HG03342 (cell line): ENCODE measurements around the gene HECTD2.
"Not testable (repeated sequence)": the region's sequence is repeated elsewhere in the genome, so short reads cannot be mapped to it uniquely, and the experiment has no call there.

Experiments used
- ATAC-seq: cut with Tn5 transposase; IDR thresholded peaks from one replicate; pipeline ENCODE4 v1.9.1; 2021; ENCODE audit warnings: mild to moderate bottlenecking, moderate library complexity; ENCODE audit not compliant: unreplicated experiment

HECTD2 gene

DNA sequence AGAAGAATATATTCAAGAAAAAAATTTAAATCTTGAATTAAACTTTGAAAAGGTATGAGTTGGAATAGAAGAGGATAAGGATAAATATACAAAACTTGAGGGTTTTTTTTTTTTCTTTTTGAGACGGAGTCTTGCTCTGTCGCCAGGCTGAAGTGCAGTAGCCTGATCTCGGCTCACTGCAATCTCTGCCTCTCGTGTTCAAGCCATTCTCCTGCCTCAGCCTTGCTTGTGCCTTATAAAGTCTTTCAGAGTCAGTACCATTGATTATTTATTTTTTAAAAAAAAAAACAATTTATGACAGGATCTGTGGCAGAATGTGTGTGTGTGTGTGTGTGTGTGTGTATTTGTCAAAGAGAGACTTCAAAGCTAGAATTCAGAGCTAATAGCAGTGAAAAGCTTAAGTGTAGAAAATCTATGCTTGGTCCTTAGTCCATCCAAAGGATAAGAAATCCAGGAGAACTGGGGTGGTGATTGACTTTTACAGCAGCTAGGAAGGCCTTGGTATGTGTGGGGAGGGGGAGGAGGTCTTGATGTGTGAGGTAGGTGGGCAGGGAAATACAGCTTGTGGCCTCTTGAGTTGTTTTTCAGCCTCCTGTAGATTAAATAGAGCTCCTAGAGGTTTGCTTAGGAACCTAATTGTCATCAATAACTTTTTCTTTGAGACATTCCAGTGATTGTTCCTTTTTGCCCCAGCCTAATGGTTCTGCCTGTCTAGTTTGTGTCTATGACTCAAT, 2.4 kb downstream of the HECTD2 start:
- no peak for ATAC-seq

DNA sequence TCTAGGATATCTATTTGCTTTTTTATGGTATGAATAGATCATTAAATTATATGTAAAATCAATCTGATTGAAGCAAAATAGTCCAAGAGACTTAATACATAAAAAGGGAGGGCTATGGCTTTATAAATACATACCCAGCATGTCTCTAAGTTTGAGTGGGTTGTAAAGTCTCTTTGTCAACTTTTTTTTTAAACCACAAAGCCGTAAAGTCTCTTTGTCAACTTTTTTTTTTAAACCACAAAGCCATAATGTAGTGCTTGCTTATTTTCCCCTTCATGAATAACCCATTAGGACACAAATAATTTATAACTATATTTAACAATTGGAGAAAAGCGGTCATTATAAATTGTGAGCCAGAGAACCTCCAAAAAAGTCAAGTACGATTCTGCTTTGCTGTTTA, 5.7 kb downstream of the HECTD2 start:
- no peak for ATAC-seq

DNA sequence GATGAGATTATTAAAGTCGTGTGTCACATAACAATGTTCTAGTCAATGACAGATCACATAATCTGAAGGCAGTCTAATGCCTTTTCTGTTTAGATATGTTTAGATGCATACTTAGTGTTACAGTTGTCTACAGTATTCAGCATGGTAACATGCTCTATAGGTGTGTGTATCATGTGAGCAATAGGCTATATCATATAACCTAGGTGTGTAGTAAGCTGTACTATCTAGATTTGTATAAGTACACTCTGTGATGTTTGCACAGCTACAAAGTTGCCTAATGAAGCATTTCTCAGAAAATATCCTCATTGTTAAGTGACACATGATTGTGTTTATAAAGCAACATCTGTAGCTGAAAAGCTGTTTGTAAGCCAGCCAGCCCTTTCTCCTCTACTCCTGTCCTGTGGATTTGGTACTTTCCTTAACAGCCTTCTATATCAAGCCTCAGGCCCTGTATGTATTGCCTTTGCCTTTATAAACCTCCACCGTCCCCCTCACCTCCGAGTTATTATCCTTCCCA, 6.3 kb downstream of the HECTD2 start:
- ATAC-seq, result no peak

DNA sequence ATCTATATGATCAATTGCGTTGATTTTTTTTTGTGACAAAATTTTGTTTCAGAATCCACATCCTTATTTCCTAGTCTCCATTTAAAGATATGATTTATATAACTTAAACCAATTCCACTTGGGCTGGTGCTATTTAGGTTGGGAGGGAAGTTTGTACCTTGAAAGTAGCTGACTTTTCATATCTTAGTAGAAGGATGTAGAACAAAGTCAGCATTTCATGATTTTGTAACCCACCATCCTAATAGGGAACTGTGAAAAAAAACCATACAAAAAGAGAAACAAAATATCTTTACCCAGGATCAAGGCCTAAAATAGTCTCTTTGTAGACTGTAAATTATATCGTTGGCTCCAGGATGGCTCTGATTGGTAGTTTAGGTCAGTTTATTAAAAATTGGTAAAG, 8.3 kb downstream of the HECTD2 start:
- no peak for ATAC-seq

DNA sequence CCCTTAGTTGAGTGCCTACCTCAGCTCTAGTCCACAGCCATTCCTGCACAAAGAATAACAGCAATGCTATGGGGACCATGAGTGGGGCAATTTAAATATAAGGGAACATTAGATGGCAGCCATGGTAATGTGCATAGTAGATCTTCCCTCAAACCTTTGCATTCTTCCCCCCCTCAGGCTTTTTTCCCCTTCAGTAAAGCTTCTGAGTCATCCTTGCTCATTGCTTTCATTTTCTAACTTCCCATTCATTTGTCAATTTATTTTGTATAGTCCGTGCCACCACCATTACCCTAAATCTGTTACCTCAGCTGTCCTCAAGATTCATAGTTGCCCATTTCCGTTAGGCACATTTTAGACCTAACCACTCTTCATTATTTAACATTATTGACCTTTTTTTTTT, 10.7 kb downstream of the HECTD2 start:
- ATAC-seq, result no peak

DNA sequence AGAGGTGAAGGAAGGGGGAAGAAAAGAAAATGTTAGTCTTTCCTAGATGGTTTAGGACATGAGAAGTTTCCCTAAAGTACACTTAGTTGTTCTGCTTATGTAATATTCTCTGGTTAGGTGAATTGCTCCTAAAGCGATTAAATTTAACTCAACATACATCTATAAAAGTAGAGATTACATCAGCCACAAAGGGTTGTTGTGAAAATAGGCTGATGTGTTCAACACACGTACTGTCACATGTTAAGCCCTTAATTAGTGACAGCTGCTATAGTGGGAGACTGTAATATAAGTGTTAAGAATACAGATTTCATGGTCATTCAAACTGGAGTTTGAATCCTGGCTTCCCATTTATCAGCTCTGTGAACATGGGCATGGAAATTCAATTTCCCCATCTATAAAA, 12.8 kb downstream of the HECTD2 start:
- no peak for ATAC-seq

DNA sequence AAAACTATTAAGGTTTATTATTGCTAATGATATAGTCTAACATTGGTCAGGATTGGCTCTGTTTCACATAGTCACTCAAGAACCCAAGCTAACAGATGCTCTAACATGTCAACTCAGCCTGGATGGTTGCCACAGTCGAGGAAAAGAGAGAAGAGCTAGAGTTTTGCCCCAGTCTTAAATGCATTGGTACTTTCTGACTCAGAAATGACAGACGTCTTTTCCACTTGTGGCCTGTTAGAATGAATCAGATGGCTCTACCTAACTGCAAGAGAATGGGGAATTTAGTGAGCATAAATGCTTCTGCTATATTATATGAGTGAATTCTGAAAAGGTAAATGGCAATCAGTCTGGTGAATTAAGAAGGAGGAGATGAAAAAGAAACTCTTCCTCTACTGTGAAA, 13.9 kb downstream of the HECTD2 start:
- ATAC-seq, result no peak

DNA sequence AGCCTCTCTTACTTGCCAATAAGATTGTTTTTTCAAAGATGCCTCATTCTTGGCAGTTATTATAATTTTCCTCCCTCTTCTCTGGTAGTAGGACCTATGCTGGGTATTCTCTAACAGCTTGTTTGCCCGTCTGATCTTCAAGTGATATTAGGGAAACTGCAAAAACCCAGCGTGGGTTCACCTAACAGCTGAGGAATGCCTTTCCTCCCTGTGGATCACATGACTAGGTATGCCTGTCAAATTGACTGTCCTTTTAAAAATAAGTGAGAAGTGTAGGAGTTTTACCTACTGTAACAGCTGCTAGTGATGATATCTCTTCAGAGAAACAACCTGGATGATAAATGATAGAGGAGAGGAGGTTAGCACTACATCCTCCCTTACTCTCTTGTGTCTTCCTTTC, 22.0 kb downstream of the HECTD2 start:
- ATAC-seq, result no peak

DNA sequence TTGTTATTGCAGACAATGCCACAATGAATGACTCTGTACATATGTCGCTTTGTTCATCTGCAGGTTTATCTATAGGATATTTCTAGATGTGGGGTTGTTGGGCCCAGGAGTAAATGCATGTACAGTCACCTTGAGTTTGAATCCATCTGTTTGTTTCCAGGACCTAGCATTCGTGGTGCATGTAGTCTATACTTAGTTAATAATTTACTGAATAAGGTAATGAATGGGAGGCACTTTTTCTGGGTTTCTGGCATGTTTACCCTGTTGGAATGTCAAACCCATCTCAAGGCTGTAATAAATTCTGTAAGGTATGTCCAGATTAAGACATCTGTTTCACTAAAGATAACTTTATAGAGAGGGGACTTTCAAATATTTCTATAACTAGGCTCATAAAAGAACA, 23.5 kb downstream of the HECTD2 start:
- no peak for ATAC-seq

DNA sequence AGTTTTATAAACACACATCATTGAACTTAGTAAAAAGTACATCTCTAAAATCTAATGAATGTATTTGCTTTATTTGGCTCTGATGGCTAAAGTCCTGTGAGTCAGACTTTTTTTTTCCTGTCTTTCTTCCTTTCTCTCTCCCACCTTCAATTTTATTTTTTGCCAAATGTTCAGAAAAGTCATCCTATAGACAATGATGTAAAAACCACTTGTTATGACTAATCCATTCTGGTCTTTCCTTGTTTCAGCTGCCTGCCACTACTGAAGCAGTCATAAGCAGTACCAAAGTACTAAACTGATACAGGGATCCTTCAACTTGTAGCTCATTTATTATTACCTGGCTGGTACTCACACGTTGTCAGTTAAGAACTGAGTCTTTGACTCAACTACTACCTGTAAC, 23.9 kb downstream of the HECTD2 start:
- ATAC-seq, result no peak

DNA sequence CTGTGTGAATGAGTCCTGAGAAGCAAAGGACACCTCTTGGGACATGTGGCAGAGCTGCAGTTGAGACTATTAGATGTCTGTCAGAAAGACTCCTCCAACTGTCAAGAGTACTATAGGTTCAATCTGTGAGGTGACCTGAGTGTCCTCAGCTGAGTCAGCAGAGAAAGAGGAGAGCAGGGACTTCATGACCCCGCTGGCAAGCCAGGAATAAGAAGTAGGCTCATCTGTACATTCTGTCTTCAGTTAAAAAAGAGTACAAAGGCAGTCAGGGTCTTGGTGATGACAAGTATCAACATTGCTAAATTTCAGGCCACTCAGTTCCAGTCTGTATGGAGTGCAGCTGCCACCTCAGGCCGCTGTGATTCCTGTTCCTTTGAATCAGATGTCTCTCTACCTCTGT, 25.1 kb downstream of the HECTD2 start:
- no peak for ATAC-seq

DNA sequence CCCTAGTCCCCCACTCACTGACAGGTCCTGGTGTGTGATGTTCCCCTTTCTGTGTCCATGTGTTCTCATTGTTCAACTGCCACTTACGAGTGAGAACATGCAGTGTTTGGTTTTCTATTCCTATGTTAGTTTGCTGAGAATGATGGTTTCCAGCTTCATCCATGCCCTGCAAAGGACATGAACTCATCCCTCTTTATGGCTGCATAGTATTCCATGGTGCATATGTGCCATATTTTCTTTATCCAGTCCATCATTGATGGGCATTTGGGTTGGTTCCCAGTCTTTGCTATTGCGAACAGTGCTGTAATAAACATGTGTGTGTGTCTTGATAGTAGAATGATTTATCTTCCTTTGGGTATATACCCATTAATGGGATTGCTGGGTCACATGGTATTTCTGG, 28.1 kb downstream of the HECTD2 start:
- not testable (repeated sequence) for ATAC-seq

DNA sequence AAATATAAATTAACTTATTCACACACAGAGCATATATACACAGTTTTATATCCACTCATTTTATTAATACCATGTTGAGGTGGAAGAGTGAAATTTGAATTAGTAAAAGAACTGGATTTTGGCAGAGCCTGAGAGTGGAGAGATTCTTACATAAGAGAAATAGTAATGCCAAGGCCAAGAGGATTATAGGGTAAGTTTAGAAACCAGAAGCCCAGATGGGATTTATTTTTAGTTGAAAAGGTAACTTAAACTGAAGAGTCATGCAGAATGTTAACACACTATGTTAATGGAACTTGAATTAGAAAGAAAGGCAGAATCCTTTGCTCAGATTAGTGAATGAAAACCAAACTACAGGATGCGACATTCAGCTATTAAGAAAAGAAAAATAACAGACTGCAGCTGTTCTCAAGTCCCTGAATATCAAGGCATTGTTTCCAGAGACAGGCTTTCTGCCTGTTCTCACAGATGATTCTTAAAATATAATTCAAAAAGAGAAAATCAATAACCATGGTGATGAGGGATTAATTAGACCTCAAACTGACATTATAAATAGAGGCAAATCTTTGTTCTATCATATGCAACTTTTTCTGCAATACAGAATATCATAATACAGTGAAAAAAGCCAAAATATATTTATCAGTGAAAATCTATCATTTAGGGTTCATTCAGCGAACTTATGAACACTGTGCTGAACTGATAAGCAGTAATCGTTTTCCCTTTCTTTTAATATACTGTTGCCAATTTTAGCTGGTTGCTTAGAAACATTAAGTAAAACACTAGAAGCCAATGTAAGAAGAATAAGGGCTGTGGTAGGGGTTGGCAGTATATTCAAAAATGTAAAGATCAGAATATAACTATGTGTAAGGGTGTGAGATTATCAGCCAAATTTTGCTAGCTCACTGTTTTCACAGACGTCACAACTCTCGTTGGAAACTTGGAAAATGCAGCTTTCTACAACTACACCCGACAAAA, 34.4 kb downstream of the HECTD2 start:
- ATAC-seq, result no peak

DNA sequence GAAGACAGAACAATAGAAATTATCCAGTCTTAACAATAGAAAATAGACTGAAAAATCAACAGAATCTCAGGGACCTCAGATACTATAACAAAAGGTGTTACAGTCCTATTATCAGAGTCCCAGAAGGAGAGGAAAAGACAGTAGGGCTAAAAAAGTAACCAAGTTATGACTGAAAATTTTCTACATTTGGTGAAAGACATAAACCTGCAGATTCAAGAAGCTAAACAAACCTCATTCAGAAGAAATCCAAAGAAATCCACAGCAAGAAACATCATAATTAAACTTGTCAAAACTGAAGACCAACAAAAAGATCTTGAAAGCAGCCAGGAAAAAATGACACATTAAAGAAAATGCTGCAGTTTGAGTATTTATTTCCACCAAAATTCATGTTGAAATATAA, 41.9 kb downstream of the HECTD2 start:
- ATAC-seq, result no peak

DNA sequence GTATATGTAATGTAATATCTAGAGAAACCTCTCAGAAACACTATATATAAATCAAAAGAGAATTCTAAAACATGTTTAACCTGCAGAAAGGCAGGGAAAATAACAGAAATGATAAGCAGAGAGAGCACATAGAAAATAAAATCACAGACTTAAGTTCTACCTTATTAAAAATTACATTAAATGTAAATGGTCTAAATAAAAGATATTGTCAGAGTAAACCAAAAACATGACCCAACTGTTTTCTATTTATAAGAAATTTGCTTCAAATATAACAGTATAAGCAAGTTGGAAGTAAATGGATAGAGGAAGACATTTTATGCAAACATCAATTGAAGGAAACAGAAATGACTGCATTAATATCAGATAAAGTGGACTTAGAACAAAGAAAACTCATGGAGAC, 43.4 kb downstream of the HECTD2 start:
- ATAC-seq, result no peak

DNA sequence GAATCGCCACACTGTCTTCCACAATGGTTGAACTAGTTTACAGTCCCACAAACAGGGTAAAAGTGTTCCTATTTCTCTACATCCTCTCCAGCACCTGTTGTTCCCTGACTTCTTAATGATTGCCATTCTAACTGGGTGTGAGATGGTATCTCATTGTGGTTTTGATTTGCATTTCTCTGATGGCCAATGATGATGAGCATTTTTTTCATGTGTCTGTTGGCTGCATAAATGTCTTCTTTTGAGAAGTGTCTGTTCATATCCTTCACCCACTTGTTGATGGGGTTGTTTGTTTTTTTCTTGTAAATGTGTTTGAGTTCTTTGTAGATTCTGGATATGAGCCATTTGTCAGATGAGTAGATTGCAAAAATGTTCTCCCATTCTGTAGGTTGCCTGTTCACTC, 45.0 kb downstream of the HECTD2 start:
- not testable (repeated sequence) for ATAC-seq

DNA sequence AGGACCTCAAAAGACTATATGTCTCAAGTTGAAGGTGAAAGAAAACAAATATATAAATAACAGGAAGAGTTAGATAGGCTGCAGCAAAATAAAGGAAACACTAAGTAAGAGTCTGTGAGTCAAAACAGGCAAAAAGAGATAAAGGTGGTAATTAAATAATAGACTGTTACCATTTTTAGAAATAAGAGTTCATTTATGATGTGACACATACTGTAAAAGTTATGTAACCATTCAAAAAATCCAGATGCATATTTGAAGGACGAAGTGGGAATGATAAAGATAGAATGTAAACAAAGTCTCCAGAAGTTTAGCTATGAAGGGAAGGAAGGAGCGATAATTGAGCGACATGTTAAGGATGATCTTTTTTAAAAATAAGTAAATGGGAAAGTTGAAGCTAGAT, 50.5 kb downstream of the HECTD2 start:
- no peak for ATAC-seq

DNA sequence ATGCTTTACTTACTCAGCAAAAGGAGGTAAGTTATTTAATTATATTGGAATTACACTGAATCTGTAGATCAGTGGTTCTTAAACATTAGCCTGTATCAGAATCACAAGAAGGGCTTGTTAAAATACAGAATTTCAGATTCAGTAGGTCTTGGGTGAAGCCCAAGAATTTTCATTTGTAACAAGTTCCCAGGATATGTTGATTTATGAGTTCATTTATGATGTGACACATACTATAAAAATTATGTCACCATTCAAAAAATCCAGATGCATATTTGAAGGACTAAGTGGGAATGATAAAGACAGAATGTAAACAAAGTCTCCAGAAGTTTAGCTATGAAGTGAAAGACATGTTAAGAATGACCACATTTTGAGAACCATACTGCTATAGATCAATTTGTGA, 52.3 kb downstream of the HECTD2 start:
- ATAC-seq, result no peak

DNA sequence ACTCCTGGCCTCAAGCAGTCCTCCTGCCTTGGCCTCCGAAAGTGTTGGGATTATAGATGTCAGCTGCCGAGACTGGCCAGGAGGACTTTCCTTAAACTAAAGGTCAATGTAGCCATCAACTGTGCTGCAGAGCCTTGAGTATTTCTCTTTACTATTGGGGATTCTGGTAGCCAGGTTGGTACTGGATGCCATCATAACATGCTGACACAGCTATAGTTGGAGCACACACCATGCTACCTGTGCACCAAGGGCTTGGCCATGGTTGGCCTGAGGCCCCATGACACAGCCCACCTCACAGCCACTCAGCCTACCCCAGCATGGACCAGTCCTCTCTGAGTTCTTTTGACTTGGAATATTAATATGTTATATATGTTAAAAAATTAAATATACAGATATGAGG, 54.4 kb downstream of the HECTD2 start:
- no peak for ATAC-seq

DNA sequence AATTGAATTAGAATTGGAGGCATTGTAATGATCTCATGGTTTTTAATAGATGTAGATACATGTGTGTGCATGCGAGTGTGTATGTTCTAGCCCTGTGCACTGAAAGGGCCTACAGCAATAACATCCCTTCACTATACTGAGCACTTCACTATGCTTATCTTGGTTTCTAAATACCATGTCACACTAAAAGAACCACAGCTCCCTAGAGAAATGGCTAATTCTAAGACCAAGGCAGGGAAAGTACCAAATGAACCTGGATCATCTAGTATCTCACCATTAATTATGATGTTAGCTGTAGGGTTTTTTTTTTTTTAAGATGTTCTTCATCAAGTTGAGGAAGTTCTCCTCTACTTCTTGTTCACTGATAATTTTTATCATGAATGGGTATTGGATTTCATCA, 55.1 kb downstream of the HECTD2 start:
- ATAC-seq, result no peak

DNA sequence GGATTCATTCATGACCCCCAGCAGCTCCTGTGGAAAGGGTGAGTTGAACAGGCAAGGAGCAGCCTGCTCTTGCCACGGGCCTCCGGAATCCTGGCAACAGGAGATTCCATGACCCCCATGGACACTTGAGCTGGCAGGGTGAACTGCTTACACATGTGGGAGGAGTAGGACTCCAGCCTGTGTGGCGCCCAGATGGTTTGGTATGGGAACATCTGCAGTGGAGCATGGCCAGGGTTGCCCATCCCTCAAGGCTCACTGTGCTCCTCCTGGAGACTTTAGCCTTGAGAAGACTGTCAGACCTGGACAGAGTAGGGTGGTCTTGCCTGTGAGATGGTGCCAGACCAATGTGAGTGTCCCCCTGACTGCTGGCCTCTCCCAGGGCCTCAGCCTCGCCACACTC, 57.0 kb downstream of the HECTD2 start:
- no peak for ATAC-seq

DNA sequence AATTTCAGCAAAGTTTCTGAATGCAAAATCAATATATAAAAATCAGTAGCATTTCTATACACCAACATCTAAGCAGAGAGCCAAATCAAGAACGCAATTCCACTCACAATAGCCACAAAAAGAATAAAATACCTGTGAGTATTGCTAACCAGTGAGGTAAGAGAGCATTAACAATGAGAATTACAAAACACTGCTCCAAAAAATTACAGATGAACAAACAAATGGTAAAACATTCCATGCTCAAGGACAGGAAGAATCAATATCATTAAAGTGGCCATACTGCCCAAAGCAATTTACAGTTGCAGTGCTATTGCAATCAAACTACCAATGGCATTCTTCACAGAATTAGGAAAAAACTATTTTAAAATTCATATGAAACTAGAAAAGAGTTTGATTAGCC, 61.5 kb downstream of the HECTD2 start:
- no peak for ATAC-seq
